Esophagus squamous epithelium (tissue), 5 donors: ENCODE measurements around the gene CXCL11. TPM values are rescaled to one million over a fixed set of nuclear protein-coding genes. Genes with fewer than 3 reads are reported as not detected.
"Not testable (repeated sequence)": the region's sequence is repeated elsewhere in the genome, so short reads cannot be mapped to it uniquely, and the experiment has no call there.

Experiments used
- DNase-seq: peaks from one replicate; lab custom pipeline; 2025; lab: John Stamatoyannopoulos, UW
- H3K27ac ChIP-seq, 4 donors: fragments of 200-600 bp; sonication (generic); one replicate each; pipeline ENCODE4 v1.5.1; 2016 to 2019; ENCODE audit warnings: mild to moderate bottlenecking in 1 of 4
- H3K27me3 ChIP-seq, 4 donors: fragments of 200-600 bp; sonication (generic); 1 replicate in 3 of 4; 2 replicates in 1 of 4; pipeline versions ENCODE4 v1.5.1 to v1.6.0; 2017 to 2021; ENCODE audit warnings: antibody characterized with exemption in 1 of 4
- H3K36me3 ChIP-seq, 3 donors: fragments of 200-600 bp; sonication (generic); one replicate each; pipeline ENCODE4 v1.5.1; 2016 to 2019
- H3K4me1 ChIP-seq, 3 donors: fragments of 200-600 bp; sonication (generic); one replicate each; pipeline ENCODE4 v1.5.1; 2017 to 2019
- H3K4me3 ChIP-seq, 4 donors: fragments of 200-600 bp; sonication (generic); 1 replicate in 3 of 4; 2 replicates in 1 of 4; pipeline ENCODE4 v1.5.1; 2016 to 2019; ENCODE audit warnings: mild to moderate bottlenecking in 2 of 4, moderate library complexity in 1 of 4
- H3K9me3 ChIP-seq, 3 donors: fragments of 200-600 bp; sonication (generic); one replicate each; pipeline ENCODE4 v1.5.1; 2016 to 2019
- POLR2A ChIP-seq, 4 donors: fragments of 450-650 bp; IDR thresholded peaks; one replicate each; pipeline ENCODE4 v1.6.1; 2017; ENCODE audit warnings: antibody characterized with exemption in 4 of 4, mild to moderate bottlenecking in 4 of 4, moderate library complexity in 3 of 4
- WGBS, 2 donors: methylation state at CpG; one replicate each; pipeline ENCODE4 v1.1.5; 2018; 5-methylcytosine and 5-hydroxymethylcytosine counted together
- intact Hi-C: fragments of 100-400 bp; cut with DNase I; formaldehyde crosslinking; loops from one replicate; pipeline ENCODE4 v1.15.0; 2022
- total RNA-seq, 4 donors: library from RNA; depleted of rRNA; stranded (reverse); fragments of >200 nt; gene quantifications; one replicate each; pipeline ENCODE4 v1.1.0, GENCODE V29; 2016
- TF ChIP-seq, protein P1 (sequence below), 6 experiments: fragments of 450-650 bp in 4 of 6; fragments of 200-600 bp in 2 of 6; sonication (generic) in 2 of 6; IDR thresholded peaks; one replicate each; pipeline ENCODE4 v1.5.1; 2016 to 2019; ENCODE audit warnings: antibody characterized with exemption in 6 of 6, mild to moderate bottlenecking in 4 of 6, moderate library complexity in 4 of 6
- donor health status: DM: yes; HTN: yes; CAD: no.

CXCL11 gene
- total RNA-seq, 4 donors from 2014 or later: 0.26 TPM; not detected in 3

DNA sequence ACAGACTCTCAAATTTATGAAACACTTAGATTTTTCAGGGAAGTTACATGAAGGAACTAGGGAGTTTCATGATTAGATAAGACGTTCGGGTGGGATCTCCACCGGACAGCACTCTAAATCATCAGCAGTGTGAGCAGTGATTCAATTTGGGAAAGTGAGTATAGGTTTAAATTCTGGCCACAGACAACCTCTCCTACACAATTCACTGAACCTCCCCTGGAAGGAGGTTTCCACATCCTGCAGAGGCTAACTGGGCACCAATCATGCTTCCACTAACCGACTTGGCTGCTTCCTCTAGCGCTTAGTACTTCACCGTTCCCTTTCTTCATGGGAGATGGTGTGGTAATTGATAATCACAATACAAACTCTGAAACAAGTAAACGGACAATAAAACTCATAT lies 34.2 kb downstream of the CXCL11 start:
- H3K4me1 ChIP-seq: no peaks in the 10 kb centered on the region
- no peak overlapping the region for H3K27ac ChIP-seq
- no peaks in the 10 kb centered on the region for H3K27me3 ChIP-seq
- intact Hi-C loops: no loop called here
- DNase-seq: no peak
- TF ChIP-seq, protein P1, sequence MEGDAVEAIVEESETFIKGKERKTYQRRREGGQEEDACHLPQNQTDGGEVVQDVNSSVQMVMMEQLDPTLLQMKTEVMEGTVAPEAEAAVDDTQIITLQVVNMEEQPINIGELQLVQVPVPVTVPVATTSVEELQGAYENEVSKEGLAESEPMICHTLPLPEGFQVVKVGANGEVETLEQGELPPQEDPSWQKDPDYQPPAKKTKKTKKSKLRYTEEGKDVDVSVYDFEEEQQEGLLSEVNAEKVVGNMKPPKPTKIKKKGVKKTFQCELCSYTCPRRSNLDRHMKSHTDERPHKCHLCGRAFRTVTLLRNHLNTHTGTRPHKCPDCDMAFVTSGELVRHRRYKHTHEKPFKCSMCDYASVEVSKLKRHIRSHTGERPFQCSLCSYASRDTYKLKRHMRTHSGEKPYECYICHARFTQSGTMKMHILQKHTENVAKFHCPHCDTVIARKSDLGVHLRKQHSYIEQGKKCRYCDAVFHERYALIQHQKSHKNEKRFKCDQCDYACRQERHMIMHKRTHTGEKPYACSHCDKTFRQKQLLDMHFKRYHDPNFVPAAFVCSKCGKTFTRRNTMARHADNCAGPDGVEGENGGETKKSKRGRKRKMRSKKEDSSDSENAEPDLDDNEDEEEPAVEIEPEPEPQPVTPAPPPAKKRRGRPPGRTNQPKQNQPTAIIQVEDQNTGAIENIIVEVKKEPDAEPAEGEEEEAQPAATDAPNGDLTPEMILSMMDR (IDR thresholded peaks at IDR 0.05): no peak
- TF ChIP-seq POLR2A (IDR thresholded peaks at IDR 0.05): no peak
- H3K36me3 ChIP-seq: no peaks in the 10 kb centered on the region
- H3K9me3 ChIP-seq: no peaks in the 10 kb centered on the region
- H3K4me3 ChIP-seq: no peak overlapping the region
- 76 to 88% methylated on average over 7 of the region's 7 CpGs for WGBS, 2 donors

DNA sequence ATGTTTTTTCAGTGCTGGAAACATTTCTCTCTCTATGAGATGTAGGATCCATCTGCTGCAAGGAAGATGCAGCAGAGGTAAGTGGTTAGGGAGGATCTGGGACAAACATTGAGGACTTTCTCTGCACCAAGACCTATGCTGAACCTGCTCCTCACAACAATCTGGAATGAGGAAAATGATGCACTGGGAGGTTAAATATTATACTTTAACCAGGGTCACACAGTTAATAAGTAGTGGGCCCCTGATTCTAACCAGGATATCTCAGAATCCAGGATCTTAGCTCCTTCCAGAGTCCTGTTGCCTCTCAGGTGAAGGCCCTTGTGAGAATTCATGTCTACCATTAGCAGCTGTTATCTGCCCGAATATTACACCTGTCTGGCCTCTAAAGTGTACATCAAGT lies 35.6 kb downstream of the CXCL11 start:
- intact Hi-C loops: no loop called here
- TF ChIP-seq, protein P1 (IDR thresholded peaks at IDR 0.05): no peak
- TF ChIP-seq POLR2A (IDR thresholded peaks at IDR 0.05): no peak
- H3K27ac ChIP-seq: no peak overlapping the region
- no peaks in the 10 kb centered on the region for H3K4me1 ChIP-seq
- H3K4me3 ChIP-seq: no peak overlapping the region
- DNase-seq: no peak
- H3K36me3 ChIP-seq: no peaks in the 10 kb centered on the region
- WGBS, 2 donors: 100% methylated on average over 1 of the region's 1 CpG
- H3K9me3 ChIP-seq: no peaks in the 10 kb centered on the region
- no peaks in the 10 kb centered on the region for H3K27me3 ChIP-seq

DNA sequence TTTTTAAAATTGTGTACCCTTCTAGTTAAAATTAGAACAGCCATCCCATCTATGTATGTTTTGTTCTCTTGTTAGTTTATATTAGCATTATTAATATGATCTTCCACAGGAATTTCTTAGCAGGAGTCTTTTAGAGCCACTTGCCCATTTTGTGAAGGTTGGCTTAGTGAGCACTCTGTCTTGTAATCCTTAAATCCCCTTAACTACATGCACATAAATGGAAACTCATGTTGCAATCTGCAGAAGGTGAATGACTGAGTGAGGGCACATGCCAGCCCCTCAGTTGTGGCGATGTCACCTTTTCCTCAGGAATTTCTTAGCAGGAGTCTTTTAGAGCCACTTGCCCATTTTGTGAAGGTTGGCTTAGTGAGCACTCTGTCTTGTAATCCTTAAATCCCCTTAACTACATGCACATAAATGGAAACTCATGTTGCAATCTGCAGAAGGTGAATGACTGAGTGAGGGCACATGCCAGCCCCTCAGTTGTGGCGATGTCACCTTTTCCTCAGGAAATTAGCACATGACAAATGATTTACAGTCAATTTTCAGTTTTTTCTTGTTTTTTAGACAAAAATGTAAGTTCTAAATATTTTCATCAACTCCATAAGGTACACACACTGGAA lies 37.2 kb downstream of the CXCL11 start:
- DNase-seq, H3K27me3 ChIP-seq, H3K36me3 ChIP-seq, H3K27ac ChIP-seq, H3K4me3 ChIP-seq, H3K9me3 ChIP-seq, H3K4me1 ChIP-seq: not testable (repeated sequence)
- 42 to 45% methylated on average over 2 of the region's 2 CpGs for WGBS, 2 donors
- intact Hi-C loops: loop anchor here (5.0 kb wide), 1 partner anchor 69 kb away; no protein-coding TSS in a partner anchor

GRCh38 chr4:75997946-75998345 lies 37.9 kb downstream of the CXCL11 start:
- no peak overlapping the region for H3K27ac ChIP-seq
- intact Hi-C loops: loop anchor here (5.0 kb wide), 1 partner anchor 69 kb away; no protein-coding TSS in a partner anchor
- no peaks in the 10 kb centered on the region for H3K36me3 ChIP-seq
- 76 to 91% methylated on average over 2 of the region's 2 CpGs for WGBS, 2 donors
- no peak for DNase-seq
- H3K4me1 ChIP-seq: no peaks in the 10 kb centered on the region
- H3K9me3 ChIP-seq: no peaks in the 10 kb centered on the region
- TF ChIP-seq, protein P1 (IDR thresholded peaks at IDR 0.05): no peak
- TF ChIP-seq POLR2A (IDR thresholded peaks at IDR 0.05): no peak
- no peaks in the 10 kb centered on the region for H3K27me3 ChIP-seq
- no peak overlapping the region for H3K4me3 ChIP-seq

- 78 to 100% methylated on average over 1 of the region's 1 CpG for WGBS, 2 donors
- H3K27ac ChIP-seq: no peak overlapping the region
- intact Hi-C loops: loop anchor here (5.0 kb wide), 1 partner anchor 70 kb away; no protein-coding TSS in a partner anchor
These were observed 38.8 kb downstream of the CXCL11 start for GRCh38 chr4:75997081-75997480.

More at GRCh38 chr4:75997081-75997480, 38.8 kb downstream of the CXCL11 start:
- Histone ChIP-seq H3K27me3 (no peaks in the 10 kb centered on the region), H3K4me3 (no peak overlapping the region), H3K4me1 (no peaks in the 10 kb centered on the region), H3K36me3 (no peaks in the 10 kb centered on the region), H3K9me3 (no peaks in the 10 kb centered on the region)
- no peak for DNase-seq
- TF ChIP-seq, protein P1 (IDR thresholded peaks at IDR 0.05): no peak
- no peak for TF ChIP-seq POLR2A (IDR thresholded peaks at IDR 0.05)
